Measurements from ENCODE around the gene SLC6A3. TPM values are rescaled to one million over a fixed set of nuclear protein-coding genes. Genes with fewer than 3 reads are reported as not detected.

SLC6A3 gene
- total RNA-seq, 1 donor from 2014 or later = 0.10 TPM

DNA sequence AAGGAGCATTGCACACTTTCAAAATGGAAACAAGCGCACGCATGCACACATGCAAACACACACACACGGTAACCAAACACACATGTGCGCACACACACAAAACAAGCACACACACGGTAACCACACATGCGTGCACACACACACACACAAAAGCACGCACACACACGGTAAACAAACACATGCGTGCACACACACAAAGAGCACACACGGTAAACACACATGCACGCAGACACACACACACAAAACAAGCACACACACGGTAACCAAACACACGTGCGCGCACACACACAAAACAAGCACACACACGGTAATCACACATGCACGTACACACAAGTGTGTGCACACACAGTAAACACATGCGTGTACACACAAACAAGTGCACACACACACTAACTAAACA is 19.3 kb upstream of the SLC6A3 start:
- TF ChIP-seq, protein P1, sequence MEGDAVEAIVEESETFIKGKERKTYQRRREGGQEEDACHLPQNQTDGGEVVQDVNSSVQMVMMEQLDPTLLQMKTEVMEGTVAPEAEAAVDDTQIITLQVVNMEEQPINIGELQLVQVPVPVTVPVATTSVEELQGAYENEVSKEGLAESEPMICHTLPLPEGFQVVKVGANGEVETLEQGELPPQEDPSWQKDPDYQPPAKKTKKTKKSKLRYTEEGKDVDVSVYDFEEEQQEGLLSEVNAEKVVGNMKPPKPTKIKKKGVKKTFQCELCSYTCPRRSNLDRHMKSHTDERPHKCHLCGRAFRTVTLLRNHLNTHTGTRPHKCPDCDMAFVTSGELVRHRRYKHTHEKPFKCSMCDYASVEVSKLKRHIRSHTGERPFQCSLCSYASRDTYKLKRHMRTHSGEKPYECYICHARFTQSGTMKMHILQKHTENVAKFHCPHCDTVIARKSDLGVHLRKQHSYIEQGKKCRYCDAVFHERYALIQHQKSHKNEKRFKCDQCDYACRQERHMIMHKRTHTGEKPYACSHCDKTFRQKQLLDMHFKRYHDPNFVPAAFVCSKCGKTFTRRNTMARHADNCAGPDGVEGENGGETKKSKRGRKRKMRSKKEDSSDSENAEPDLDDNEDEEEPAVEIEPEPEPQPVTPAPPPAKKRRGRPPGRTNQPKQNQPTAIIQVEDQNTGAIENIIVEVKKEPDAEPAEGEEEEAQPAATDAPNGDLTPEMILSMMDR (IDR thresholded peaks at IDR 0.05; ENCODE audit: unreplicated experiment) = no peak
- Mint-ChIP-seq H3K9me3 (ENCODE audit: unreplicated experiment) (no peaks in the 10 kb centered on the region), H3K4me1 (ENCODE audit: unreplicated experiment) (peaks cover 3% of the 10 kb centered on the region), H3K36me3 (ENCODE audit: low read depth, unreplicated experiment) (peaks cover 49% of the 10 kb centered on the region), H3K27ac (ENCODE audit: unreplicated experiment) (no peak overlapping the region), H3K27me3 (ENCODE audit: unreplicated experiment) (peaks cover 17% of the 10 kb centered on the region), H3K4me3 (ENCODE audit: unreplicated experiment) (peak overlapping the region; percentile 74)
- no peak for DNase-seq (ENCODE audit: low spot score)

DNA sequence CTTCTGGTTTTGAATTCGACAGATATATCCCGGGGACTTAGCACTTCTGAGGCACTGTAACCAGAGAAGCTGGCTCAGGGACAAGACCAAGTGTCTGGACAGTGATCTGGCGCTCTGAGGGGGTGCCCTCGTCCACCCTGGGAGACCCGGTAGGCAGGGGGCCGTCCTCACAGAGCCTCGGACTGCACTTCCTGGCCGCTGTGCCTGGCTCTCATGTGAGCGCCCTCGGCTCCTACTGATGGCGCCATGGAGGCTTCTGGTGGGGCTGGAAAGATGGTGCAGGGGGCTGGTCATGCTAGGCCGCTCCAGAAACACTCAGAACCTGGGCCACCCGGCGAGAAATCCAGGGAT is 18.8 kb upstream of the SLC6A3 start:
- TF ChIP-seq, protein P1 (IDR thresholded peaks at IDR 0.05; ENCODE audit: unreplicated experiment) = no peak
- H3K27me3 Mint-ChIP-seq (ENCODE audit: unreplicated experiment) = peaks cover 17% of the 10 kb centered on the region
- H3K4me3 Mint-ChIP-seq (ENCODE audit: unreplicated experiment) = no peak overlapping the region
- no peak overlapping the region for H3K27ac Mint-ChIP-seq (ENCODE audit: unreplicated experiment)
- H3K9me3 Mint-ChIP-seq (ENCODE audit: unreplicated experiment) = no peaks in the 10 kb centered on the region
- H3K4me1 Mint-ChIP-seq (ENCODE audit: unreplicated experiment) = peaks cover 3% of the 10 kb centered on the region
- no peak for DNase-seq (ENCODE audit: low spot score)
- H3K36me3 Mint-ChIP-seq (ENCODE audit: low read depth, unreplicated experiment) = peaks cover 49% of the 10 kb centered on the region

DNA sequence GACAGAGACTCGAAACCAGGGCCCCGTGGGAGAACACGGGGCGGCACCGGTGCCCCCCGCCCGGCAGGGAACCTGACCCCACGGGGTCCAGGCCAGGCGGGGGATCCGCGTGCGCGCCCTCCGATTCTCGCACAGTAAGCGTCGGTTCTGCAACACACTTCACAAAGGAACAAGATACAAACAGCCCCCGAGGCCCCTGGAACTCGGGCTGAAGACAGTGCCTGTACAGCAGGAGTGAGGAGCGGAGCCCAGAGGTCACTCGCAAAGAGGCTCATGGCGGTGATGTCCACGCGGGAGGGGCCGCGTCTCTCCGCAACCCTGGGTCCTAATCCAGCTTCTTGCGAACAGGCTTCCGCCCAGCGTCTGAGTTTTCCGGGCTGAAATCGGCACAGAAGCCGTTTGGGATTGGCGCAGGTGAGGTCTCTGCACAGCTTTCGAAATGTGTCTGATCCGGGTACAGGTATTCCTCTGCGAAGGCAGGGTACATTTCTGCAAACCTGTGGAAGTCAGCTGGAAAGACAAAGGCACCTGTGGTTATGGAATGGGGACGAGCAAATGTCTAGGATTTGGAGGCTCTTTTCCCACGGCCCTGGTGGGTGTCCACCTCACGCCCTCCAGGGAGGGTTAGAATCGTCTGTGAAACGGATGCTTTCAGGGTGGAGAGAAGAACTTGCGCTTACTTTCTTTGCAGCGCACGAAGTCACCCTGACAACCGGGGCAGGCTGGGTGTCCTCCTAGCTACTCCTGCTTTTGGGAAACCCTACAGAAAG is 18.3 kb upstream of the SLC6A3 start:
- Mint-ChIP-seq H3K4me3 (ENCODE audit: unreplicated experiment) (no peak overlapping the region), H3K9me3 (ENCODE audit: unreplicated experiment) (no peaks in the 10 kb centered on the region), H3K27ac (ENCODE audit: unreplicated experiment) (no peak overlapping the region), H3K27me3 (ENCODE audit: unreplicated experiment) (peaks cover 14% of the 10 kb centered on the region), H3K36me3 (ENCODE audit: low read depth, unreplicated experiment) (peaks cover 50% of the 10 kb centered on the region), H3K4me1 (ENCODE audit: unreplicated experiment) (peaks cover 3% of the 10 kb centered on the region)
- TF ChIP-seq, protein P1 (IDR thresholded peaks at IDR 0.05; ENCODE audit: unreplicated experiment) = no peak
- no peak for DNase-seq (ENCODE audit: low spot score)

DNA sequence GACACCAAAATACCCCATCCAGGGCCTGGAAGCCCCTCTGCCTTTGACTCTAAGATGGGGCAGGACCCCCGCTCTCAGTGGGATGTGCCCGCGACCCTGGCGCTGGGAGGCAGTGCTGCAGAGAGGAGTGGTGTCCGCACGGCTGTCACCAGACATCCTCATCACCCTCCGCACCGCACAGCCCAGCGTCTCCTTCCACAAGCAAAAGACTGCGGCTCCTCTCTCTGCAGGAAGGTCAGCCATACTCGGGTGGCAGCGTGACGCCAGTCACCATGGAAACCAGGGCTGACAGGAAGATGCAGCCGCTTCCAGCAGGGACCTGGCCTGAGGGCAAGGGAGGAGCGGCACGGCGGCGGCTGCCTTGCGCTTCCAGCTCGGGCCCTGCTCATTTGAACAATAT is 17.1 kb upstream of the SLC6A3 start:
- Mint-ChIP-seq H3K4me3 (ENCODE audit: unreplicated experiment) (no peak overlapping the region), H3K4me1 (ENCODE audit: unreplicated experiment) (peaks cover 3% of the 10 kb centered on the region), H3K36me3 (ENCODE audit: low read depth, unreplicated experiment) (peaks cover 51% of the 10 kb centered on the region), H3K27me3 (ENCODE audit: unreplicated experiment) (peaks cover 9% of the 10 kb centered on the region), H3K9me3 (ENCODE audit: unreplicated experiment) (no peaks in the 10 kb centered on the region), H3K27ac (ENCODE audit: unreplicated experiment) (no peak overlapping the region)
- TF ChIP-seq, protein P1 (IDR thresholded peaks at IDR 0.05; ENCODE audit: unreplicated experiment) = no peak
- DNase-seq (ENCODE audit: low spot score) = no peak

DNA sequence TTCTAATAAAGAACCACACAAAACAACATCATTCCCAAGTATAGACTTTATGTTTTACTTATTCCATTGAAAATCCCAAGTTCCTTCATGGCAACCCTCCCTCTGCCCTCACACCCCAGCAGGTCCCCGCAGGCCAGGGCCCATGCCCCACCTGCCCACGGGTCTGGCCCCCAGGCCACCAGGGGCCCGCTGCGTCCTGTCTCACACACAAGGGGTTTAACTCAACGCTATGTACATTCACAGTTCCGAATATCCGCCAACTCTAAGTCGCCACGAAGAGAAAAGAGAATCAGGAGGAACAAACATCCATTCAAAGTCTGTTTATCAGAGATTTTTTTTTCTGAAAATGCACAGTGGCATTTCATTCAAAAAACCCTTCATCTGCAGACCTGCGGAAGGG is 16.2 kb upstream of the SLC6A3 start:
- no peaks in the 10 kb centered on the region for H3K9me3 Mint-ChIP-seq (ENCODE audit: unreplicated experiment)
- no peak overlapping the region for H3K27ac Mint-ChIP-seq (ENCODE audit: unreplicated experiment)
- no peak overlapping the region for H3K4me3 Mint-ChIP-seq (ENCODE audit: unreplicated experiment)
- H3K4me1 Mint-ChIP-seq (ENCODE audit: unreplicated experiment) = peaks cover 3% of the 10 kb centered on the region
- peaks cover 55% of the 10 kb centered on the region for H3K36me3 Mint-ChIP-seq (ENCODE audit: low read depth, unreplicated experiment)
- no peak for DNase-seq (ENCODE audit: low spot score)
- TF ChIP-seq, protein P1 (IDR thresholded peaks at IDR 0.05; ENCODE audit: unreplicated experiment) = no peak
- H3K27me3 Mint-ChIP-seq (ENCODE audit: unreplicated experiment) = peaks cover 9% of the 10 kb centered on the region

All from endothelial cell (in vitro differentiated cells).